PC-3 (cell line): Measurements from ENCODE around the gene IGFBPL1.

Source experiments
- CTCF ChIP-seq: fragments of 300-600 bp; sonication (generic); conservative IDR thresholded peaks from 2 replicates; pipeline ENCODE4 v1.5.1; 2017; ENCODE audit warnings: antibody characterized with exemption, low read depth, mild to moderate bottlenecking, low read length
- EZH2 ChIP-seq: fragments of 300-600 bp; sonication (generic); IDR thresholded peaks from one replicate; pipeline ENCODE4 v1.6.1; 2017; ENCODE audit warnings: antibody characterized with exemption, mild to moderate bottlenecking, low read length; ENCODE audit not compliant: unreplicated experiment

DNA sequence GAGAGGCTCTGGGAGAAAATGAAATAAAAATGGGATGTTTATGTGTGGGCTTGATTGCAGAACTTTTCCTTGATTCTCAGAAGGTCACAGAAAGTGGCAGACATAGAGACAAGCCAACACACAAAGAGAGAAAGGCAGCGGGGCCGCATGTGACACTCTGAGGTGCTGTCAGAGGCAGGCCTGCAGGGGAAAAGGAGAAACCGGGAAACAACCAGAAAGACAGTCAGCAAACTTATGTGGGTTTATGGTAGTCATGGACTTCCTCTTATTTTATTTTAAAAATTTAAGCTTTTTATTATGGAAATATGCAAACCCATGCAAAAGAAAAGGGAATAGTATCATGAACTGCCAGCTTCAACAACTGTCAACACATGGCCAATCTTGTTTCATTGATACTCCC, 16.3 kb upstream of the IGFBPL1 start:
- TF ChIP-seq CTCF = no peak
- no peak for TF ChIP-seq EZH2
